K562 (cell line): ENCODE data around the gene SCAANT1. TPM values are rescaled to one million over a fixed set of nuclear protein-coding genes. Genes with fewer than 3 reads are reported as not detected.

ENCODE experiments used
- ATAC-seq: fragments of 200-7000 bp; cut with Tn5 transposase; 3 replicates; pipeline ENCODE4 v1.9.1; 2020; ENCODE audit warnings: moderate library complexity
- BruUV-seq: library from RNA; stranded (reverse); fragments of 400-500 nt; replicated peaks from 2 replicates; lab custom pipeline; 2021; lab: Mats Ljungman, UMichigan
- CTCF ChIA-PET: fragments of 300-600 bp; formaldehyde crosslinking; extraction: SDS; loops from one replicate; lab custom pipeline; 2021; ENCODE audit warnings: low intra/inter-chr PET ratio; lab: Yijun Ruan, JAX
- POLR2A ChIA-PET: fragments of 300-600, 350-650 bp; sonication (Branson Sonifier 250); formaldehyde crosslinking; extraction: SDS; loops from one replicate; lab custom pipeline; 2021; ENCODE audit warnings: antibody characterized with exemption, inconsistent platforms; lab: Yijun Ruan, JAX
- DNase-seq, 4 experiments: peaks; one replicate each; pipeline versions ENCODE4 v3.0.0 to v3.0.0-alpha.2; 2011 to 2018; ENCODE audit warnings: low spot score in 3 of 4, mixed read lengths in 3 of 4; ENCODE audit errors: extremely low read depth in 1 of 4
- FAIRE-seq: peaks from 2 replicates; lab custom pipeline; 2011; peaks lifted over from hg19 to GRCh38; lab: Jason Lieb, UNC
- H2AFZ ChIP-seq: 2 replicates; pipeline ENCODE4 v1.6.0; 2011; ENCODE audit warnings: low read depth, low read length, control low read depth, inconsistent platforms
- H3K27ac ChIP-seq: fragments of 200-600 bp; 3 replicates; pipeline ENCODE4 v1.8.0; 2011; ENCODE audit warnings: low read depth, mild to moderate bottlenecking, control low read depth, inconsistent platforms, low read length, moderate library complexity, mixed read lengths; ENCODE audit errors: extremely low read depth
- H3K27me3 ChIP-seq, 2 experiments: fragments of 300-600 bp in 1 of 2; 2 replicates in 1 of 2; 3 replicates in 1 of 2; pipeline versions ENCODE4 v1.6.0 to v1.8.0; 2011; ENCODE audit warnings: inconsistent platforms in 2 of 2, low read length in 2 of 2, mild to moderate bottlenecking in 1 of 2, mixed read lengths in 1 of 2, moderate library complexity in 1 of 2; ENCODE audit not compliant: control insufficient read depth in 2 of 2, insufficient read depth in 2 of 2
- H3K36me3 ChIP-seq: fragments of 300-600 bp; 3 replicates; pipeline ENCODE4 v1.8.0; 2011; ENCODE audit warnings: mild to moderate bottlenecking, low read length, inconsistent platforms; ENCODE audit not compliant: control insufficient read depth, insufficient read depth
- H3K4me1 ChIP-seq, 2 experiments: fragments of 200-600 bp in 1 of 2; replicated peaks in 1 of 2; 2 replicates in 1 of 2; 3 replicates in 1 of 2; pipeline versions ENCODE4 v1.5.1 to v1.8.0; 2011; ENCODE audit warnings: inconsistent platforms in 2 of 2, low read length in 2 of 2, mild to moderate bottlenecking in 1 of 2, mixed read lengths in 1 of 2, moderate library complexity in 1 of 2; ENCODE audit not compliant: control insufficient read depth in 2 of 2, insufficient read depth in 2 of 2
- H3K4me2 ChIP-seq: 2 replicates; pipeline ENCODE4 v1.6.1; 2011; ENCODE audit warnings: low read length, control low read depth, inconsistent platforms, mixed read lengths; ENCODE audit not compliant: insufficient read depth
- H3K4me3 ChIP-seq: fragments of 200-600 bp; sonication (generic), shearing (Covaris generic); 2 replicates; pipeline ENCODE4 v1.5.1; 2016; ENCODE audit warnings: control low read depth, inconsistent platforms
- H3K79me2 ChIP-seq: fragments of 200-600 bp; 3 replicates; pipeline ENCODE4 v1.8.0; 2011; ENCODE audit warnings: low read length, inconsistent platforms; ENCODE audit not compliant: control insufficient read depth, insufficient read depth
- H3K9ac ChIP-seq, 2 experiments: 2 replicates each; pipeline versions ENCODE4 v1.6.0 to v1.6.1; 2011; ENCODE audit warnings: low read depth in 2 of 2, low read length in 2 of 2, control low read depth in 1 of 2, inconsistent platforms in 1 of 2, mild to moderate bottlenecking in 1 of 2, mixed read lengths in 1 of 2; ENCODE audit not compliant: insufficient read depth in 1 of 2
- H3K9me1 ChIP-seq: one replicate; pipeline ENCODE4 v1.6.0; 2011; ENCODE audit warnings: inconsistent platforms, mild to moderate bottlenecking, low read length, moderate library complexity; ENCODE audit not compliant: control insufficient read depth, insufficient read depth
- H3K9me3 ChIP-seq: replicated peaks from 2 replicates; pipeline ENCODE4 v1.5.1; 2011; ENCODE audit warnings: low read depth, low read length, inconsistent platforms; ENCODE audit not compliant: control insufficient read depth, insufficient read depth
- H4K20me1 ChIP-seq: replicated peaks from 2 replicates; pipeline ENCODE4 v1.6.1; 2011; ENCODE audit warnings: low read length, inconsistent platforms, mixed read lengths; ENCODE audit not compliant: control insufficient read depth, insufficient read depth
- WGBS: fragments of 100-300 bp; shearing (Covaris generic); methylation state at CpG from one replicate; pipeline ENCODE4 v1.1.6; 2016; ENCODE audit warnings: low coverage, mixed read lengths; ENCODE audit not compliant: insufficient coverage; ENCODE audit errors: missing lambda C conversion rate; 5-methylcytosine and 5-hydroxymethylcytosine counted together
- in situ Hi-C: fragments of 300-500 bp; cut with MboI; formaldehyde crosslinking; loops from 4 replicates; pipeline ENCODE4 v1.15.0; 2018; ENCODE audit warnings: inconsistent platforms, mixed read lengths
- intact Hi-C: fragments of 100-400 bp; cut with micrococcal nuclease; formaldehyde crosslinking; loops from 2 replicates; pipeline ENCODE4 v1.14.2; 2022
- polyA plus RNA-seq, 8 experiments: library from polyadenylated mRNA; depleted of rRNA in 4 of 8; stranded (reverse) in 5 of 8; unstranded in 3 of 8; fragments of >200 nt; fragmentation: Nextera tagmentation in 2 of 8; fragmentation: Illumina TruSeq in 1 of 8; extraction: Ambion mirVana in 2 of 8; extraction: Trizol in 1 of 8; gene quantifications; 2 replicates each; pipeline versions ENCODE4 v1.2.1 to v1.2.3, GENCODE V29; 2011 to 2014; ENCODE audit warnings: inconsistent platforms in 1 of 8, missing spikeins in 1 of 8
- total RNA-seq, 7 experiments: library from RNA; depleted of rRNA in 6 of 7; stranded (reverse); fragments of >200 nt in 6 of 7; fragmentation: Illumina TruSeq in 2 of 7; extraction: Trizol in 2 of 7; gene quantifications; 2 replicates each; pipeline versions ENCODE4 v1.2.1 to v1.2.3, GENCODE V29; 2011 to 2021; ENCODE audit warnings: low replicate concordance in 1 of 7
- TF ChIP-seq, protein P1 (sequence below), 3 experiments: fragments of 200-800 bp in 1 of 3; fragments of 250-450 bp in 1 of 3; fragments of 450-650 bp in 1 of 3; sonication (Bioruptor Pico) in 1 of 3; sonication (Bioruptor generic) in 1 of 3; formaldehyde crosslinking in 1 of 3; IDR thresholded peaks; 2 replicates each; pipeline versions ENCODE4 v1.6.1 to v1.8.0; 2016 to 2022; ENCODE audit warnings: mild to moderate bottlenecking in 2 of 3, missing genetic modification characterization in 2 of 3, missing compliant biosample characterization in 1 of 3, moderate library complexity in 1 of 3
- TF ChIP-seq, protein P2 (sequence below): fragments of 200-800 bp; sonication (Bioruptor generic); IDR thresholded peaks from 2 replicates; pipeline ENCODE4 v1.6.1; 2016; ENCODE audit warnings: missing genetic modification characterization, missing compliant biosample characterization

SCAANT1 gene
- total and polyA plus RNA-seq, 9 of the 15 experiments (the other 6 are each of a cell fraction or from before 2014, with no cell fraction given): not detected

DNA sequence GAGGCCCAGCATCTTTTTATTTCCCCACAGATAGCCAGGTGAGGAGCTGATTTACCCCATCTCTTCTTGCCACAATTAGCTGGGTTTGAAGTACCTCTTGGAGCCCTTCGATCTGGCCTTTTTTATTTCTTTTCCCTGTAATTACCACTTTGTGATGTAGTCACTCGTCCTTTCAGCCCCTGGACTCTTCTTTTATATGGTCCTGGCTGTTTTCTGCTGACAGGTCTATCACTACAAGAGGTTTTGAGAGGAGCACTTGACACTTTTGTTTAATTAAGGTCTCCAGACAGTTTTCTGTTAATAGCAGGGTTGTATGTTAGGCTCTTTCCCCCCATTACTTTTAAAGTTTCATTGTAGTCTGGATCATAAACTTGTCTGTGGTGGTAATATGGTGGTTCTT, 36.7 kb downstream of the SCAANT1 start:
- POLR2A ChIA-PET: interaction anchor here (1.1 to 1.5 kb wide), 2 partner anchors 10 to 15 kb away, joined by 3 read pairs; no protein-coding TSS in a partner anchor
- Histone ChIP-seq H3K9ac (no peak overlapping the region), H3K27me3 (no peaks in the 10 kb centered on the region), H3K79me2 (peaks cover 66% of the 10 kb centered on the region), H3K27ac (no peak overlapping the region), H4K20me1 (peaks cover 8% of the 10 kb centered on the region; the same call in 1 of the 2 replicates), H3K4me2 (no peak overlapping the region), H3K4me3 (no peak overlapping the region), H3K36me3 (no peaks in the 10 kb centered on the region), H3K4me1 (no peaks in the 10 kb centered on the region), H3K9me1 (no peaks in the 10 kb centered on the region), H3K9me3 (no peaks in the 10 kb centered on the region), H2AFZ (no peak overlapping the region)
- in situ Hi-C loops: no loop called here
- FAIRE-seq: no peak
- WGBS: 85% methylated on average over 1 of the region's 2 CpGs
- CTCF ChIA-PET: no interaction called here
- intact Hi-C loops: no loop called here
- no peak for DNase-seq
- no TSS peak for BruUV-seq
- no peak for ATAC-seq
- TF ChIP-seq, protein P1, sequence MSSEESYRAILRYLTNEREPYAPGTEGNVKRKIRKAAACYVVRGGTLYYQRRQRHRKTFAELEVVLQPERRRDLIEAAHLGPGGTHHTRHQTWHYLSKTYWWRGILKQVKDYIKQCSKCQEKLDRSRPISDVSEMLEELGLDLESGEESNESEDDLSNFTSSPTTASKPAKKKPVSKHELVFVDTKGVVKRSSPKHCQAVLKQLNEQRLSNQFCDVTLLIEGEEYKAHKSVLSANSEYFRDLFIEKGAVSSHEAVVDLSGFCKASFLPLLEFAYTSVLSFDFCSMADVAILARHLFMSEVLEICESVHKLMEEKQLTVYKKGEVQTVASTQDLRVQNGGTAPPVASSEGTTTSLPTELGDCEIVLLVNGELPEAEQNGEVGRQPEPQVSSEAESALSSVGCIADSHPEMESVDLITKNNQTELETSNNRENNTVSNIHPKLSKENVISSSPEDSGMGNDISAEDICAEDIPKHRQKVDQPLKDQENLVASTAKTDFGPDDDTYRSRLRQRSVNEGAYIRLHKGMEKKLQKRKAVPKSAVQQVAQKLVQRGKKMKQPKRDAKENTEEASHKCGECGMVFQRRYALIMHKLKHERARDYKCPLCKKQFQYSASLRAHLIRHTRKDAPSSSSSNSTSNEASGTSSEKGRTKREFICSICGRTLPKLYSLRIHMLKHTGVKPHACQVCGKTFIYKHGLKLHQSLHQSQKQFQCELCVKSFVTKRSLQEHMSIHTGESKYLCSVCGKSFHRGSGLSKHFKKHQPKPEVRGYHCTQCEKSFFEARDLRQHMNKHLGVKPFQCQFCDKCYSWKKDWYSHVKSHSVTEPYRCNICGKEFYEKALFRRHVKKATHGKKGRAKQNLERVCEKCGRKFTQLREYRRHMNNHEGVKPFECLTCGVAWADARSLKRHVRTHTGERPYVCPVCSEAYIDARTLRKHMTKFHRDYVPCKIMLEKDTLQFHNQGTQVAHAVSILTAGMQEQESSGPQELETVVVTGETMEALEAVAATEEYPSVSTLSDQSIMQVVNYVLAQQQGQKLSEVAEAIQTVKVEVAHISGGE (CRISPR knock-in tag; IDR thresholded peaks at IDR 0.05): 0 out of 6 replicates have a peak, but pooled peaks of 1 of the 3 experiments have one; percentile 12
- TF ChIP-seq, protein P2, sequence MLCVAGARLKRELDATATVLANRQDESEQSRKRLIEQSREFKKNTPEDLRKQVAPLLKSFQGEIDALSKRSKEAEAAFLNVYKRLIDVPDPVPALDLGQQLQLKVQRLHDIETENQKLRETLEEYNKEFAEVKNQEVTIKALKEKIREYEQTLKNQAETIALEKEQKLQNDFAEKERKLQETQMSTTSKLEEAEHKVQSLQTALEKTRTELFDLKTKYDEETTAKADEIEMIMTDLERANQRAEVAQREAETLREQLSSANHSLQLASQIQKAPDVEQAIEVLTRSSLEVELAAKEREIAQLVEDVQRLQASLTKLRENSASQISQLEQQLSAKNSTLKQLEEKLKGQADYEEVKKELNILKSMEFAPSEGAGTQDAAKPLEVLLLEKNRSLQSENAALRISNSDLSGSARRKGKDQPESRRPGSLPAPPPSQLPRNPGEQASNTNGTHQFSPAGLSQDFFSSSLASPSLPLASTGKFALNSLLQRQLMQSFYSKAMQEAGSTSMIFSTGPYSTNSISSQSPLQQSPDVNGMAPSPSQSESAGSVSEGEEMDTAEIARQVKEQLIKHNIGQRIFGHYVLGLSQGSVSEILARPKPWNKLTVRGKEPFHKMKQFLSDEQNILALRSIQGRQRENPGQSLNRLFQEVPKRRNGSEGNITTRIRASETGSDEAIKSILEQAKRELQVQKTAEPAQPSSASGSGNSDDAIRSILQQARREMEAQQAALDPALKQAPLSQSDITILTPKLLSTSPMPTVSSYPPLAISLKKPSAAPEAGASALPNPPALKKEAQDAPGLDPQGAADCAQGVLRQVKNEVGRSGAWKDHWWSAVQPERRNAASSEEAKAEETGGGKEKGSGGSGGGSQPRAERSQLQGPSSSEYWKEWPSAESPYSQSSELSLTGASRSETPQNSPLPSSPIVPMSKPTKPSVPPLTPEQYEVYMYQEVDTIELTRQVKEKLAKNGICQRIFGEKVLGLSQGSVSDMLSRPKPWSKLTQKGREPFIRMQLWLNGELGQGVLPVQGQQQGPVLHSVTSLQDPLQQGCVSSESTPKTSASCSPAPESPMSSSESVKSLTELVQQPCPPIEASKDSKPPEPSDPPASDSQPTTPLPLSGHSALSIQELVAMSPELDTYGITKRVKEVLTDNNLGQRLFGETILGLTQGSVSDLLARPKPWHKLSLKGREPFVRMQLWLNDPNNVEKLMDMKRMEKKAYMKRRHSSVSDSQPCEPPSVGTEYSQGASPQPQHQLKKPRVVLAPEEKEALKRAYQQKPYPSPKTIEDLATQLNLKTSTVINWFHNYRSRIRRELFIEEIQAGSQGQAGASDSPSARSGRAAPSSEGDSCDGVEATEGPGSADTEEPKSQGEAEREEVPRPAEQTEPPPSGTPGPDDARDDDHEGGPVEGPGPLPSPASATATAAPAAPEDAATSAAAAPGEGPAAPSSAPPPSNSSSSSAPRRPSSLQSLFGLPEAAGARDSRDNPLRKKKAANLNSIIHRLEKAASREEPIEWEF (CRISPR knock-in tag): no peak
